Measurements from ENCODE around the gene DUS2.

The DUS2 gene

DNA sequence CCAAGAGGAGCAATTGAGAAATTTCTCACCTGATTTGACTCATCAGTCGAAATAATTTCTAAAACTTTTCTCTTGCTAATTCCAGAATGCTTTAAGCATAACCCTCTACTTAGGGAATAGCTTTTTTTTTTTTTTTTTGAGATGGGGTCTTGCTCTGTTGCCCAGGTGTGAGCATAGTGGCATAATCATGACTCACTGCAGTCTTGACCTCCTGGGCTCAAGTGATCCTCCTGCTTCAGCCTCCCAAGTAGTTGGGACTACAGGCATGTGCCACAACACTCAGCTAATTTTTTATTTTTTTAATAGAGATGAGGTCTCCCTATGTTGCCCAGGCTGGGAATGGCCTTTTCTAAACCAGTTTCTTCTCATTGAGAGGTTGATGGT, 48.4 kb downstream of the DUS2 start:
- H3K4me1 Mint-ChIP-seq: peaks cover 55 to 74% of the 10 kb centered on the region in 2 donors
- no peak overlapping the region for H3K27ac Mint-ChIP-seq

DNA sequence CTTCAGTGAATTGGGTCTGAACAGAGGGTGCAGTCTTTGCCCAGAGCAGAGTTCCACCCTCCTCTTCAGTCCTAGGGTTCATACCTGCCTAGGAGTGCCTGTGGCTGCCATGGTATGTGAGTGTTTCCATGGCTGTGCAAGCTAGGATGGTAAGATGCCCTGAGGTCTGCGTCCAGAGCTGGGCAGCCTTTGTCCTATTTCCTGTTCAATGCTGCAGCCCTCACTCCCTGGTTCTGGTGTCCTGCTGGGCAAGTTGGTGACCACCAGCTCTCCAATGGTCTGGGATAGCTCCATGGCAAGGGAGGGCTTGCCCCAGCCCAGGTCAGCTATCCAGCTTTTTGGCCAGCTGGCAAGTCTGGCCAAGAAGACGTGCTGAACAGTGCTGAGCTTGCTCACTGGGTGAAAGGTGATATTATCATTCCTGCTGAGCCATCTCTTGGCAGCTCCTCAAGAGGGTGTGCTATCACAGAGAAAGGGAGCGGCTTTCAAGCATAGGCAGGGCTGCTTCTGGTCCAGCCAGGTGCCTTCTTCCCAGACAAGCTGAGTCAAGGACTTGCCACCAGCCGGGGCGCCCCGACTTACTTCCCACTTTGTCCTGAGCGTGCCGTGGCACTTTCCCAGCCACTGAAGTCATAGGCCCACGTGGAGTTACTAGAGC, 49.1 kb downstream of the DUS2 start:
- DNase-seq: no peak
- Mint-ChIP-seq H3K4me3 (no peak overlapping the region), H3K27ac (peak overlapping the region; percentile 80), H3K9me3 (no peaks in the 10 kb centered on the region), H3K27me3 (no peaks in the 10 kb centered on the region), H3K36me3 (peaks cover 67 to 76% of the 10 kb centered on the region in 2 donors), H3K4me1 (peaks cover 57 to 77% of the 10 kb centered on the region in 2 donors)
- no peak for ATAC-seq (replicated peaks)

More for the DNA sequence above, 48.4 kb downstream of the DUS2 start:
- Mint-ChIP-seq H3K4me3 (peak overlapping the region; percentile 14 to 70), H3K27me3 (no peaks in the 10 kb centered on the region), H3K9me3 (no peaks in the 10 kb centered on the region), H3K36me3 (peaks cover 65 to 75% of the 10 kb centered on the region in 2 donors)
- ATAC-seq (replicated peaks): no peak
- DNase-seq: no peak

DNA sequence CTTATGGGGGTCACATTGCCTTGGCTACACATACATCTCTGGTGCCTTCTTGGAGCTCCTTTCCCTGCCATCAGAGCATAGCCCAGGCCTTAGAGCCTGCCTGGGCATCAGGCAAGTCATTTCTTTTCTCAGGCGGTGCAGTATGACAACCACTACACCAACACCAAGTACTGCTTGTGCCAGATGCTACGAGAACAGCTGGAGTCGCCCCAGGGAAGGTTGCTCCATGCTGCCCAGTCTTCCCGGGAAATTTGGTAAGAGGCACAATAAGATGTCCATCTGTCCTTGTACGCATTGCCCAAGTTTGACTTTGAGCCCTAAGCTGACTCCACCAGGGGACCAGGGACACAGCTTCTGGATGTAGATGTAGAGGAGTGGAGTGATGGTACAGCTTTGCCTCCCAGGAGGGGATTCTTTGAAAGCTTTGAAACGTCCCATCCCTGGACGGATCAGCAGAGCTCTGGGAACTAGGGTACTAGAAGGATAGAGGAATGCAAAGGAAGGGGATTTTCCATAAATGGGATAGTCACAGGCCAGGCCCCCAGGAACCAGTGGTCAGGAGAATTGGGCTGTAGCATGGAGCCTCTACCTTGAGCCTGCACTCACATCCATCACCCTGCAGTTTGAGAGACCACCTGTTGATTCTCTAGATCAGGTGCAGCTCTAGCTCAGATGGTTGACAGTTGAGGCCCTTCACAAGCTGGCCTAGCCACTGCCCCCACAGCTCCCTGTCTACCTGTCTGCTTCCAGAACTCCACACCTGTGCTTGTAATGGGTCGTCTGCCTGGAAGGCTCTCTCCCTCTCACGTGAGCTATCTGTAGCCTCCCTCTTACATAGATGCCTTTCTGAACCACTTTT, 51.0 kb downstream of the DUS2 start:
- Mint-ChIP-seq H3K27ac (peak overlapping the region; percentile 93), H3K27me3 (no peaks in the 10 kb centered on the region), H3K4me3 (peak overlapping the region; percentile 73 to 74), H3K36me3 (peaks cover 66 to 80% of the 10 kb centered on the region in 2 donors), H3K4me1 (peaks cover 71 to 91% of the 10 kb centered on the region in 2 donors), H3K9me3 (no peaks in the 10 kb centered on the region)
- DNase-seq (no peak), ATAC-seq (replicated peaks) (peak; percentile 1 to 2)

DNA sequence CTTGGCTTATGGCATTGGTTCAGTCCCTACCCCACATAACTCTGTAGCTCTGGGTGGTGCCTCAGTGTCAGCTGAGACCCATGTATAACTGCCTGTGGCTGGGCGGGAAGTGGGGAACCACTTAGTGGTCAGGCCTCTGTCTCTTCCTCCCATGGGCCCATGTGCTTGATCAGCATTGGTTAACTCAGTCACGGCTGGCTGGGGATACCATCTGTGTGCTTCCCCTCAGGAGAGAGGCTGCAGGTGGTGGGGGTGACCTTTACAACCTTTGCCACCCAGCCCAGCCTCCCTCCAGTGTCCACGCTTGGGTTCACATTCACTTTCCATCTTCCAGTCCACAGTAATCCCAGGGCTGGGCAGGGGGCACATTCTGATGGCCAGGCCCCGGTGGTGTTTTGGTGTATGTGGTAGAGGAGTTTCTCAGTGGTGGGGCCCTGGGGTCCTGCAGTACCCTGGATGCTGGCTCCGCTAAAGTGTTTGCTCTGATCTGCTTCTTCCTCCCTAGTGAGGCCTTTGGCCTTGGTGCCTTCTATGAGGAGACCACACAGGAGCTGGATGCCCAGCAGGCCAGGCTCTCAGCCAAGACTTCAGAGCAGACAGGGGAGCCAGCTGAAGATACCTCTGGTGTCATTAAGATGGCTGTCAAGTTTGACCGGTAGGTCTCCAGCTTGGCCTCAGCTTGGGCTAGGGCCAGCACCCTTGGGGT, 51.9 kb downstream of the DUS2 start:
- DNase-seq: peak; percentile 94
- H3K4me3 Mint-ChIP-seq: peak overlapping the region; percentile 73 to 74
- ATAC-seq (replicated peaks): peak; percentile 84
- peak overlapping the region; percentile 93 for H3K27ac Mint-ChIP-seq
- peaks cover 59 to 82% of the 10 kb centered on the region in 2 donors for H3K36me3 Mint-ChIP-seq
- H3K9me3 Mint-ChIP-seq: no peaks in the 10 kb centered on the region
- H3K27me3 Mint-ChIP-seq: no peaks in the 10 kb centered on the region
- H3K4me1 Mint-ChIP-seq: peaks cover 76 to 91% of the 10 kb centered on the region in 2 donors

DNA sequence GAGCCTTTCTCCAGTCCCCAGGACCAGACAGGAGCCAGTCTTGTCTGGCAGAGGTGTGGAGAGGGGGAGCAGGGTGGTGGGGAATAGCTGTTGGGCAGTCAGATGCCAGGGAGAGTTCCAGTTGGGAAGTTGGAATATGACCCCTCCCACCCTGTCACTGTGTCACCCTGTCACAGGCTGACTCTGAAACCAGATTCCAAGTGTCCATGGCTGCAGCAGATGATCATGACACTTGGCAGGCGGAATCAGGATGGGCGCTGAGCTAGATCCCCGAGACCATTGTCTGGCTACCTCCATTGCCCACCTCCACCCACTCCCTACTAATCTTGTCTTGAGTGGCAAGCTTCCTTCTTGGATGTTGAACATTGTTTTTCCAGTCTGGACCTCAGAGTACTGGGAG, 52.9 kb downstream of the DUS2 start:
- peak overlapping the region; percentile 93 for H3K27ac Mint-ChIP-seq
- peaks cover 50 to 73% of the 10 kb centered on the region in 2 donors for H3K36me3 Mint-ChIP-seq
- ATAC-seq (replicated peaks) (no peak), DNase-seq (no peak)
- no peaks in the 10 kb centered on the region for H3K27me3 Mint-ChIP-seq
- H3K4me1 Mint-ChIP-seq: peaks cover 69 to 91% of the 10 kb centered on the region in 2 donors
- no peaks in the 10 kb centered on the region for H3K9me3 Mint-ChIP-seq
- H3K4me3 Mint-ChIP-seq: peak overlapping the region; percentile 61 to 73

DNA sequence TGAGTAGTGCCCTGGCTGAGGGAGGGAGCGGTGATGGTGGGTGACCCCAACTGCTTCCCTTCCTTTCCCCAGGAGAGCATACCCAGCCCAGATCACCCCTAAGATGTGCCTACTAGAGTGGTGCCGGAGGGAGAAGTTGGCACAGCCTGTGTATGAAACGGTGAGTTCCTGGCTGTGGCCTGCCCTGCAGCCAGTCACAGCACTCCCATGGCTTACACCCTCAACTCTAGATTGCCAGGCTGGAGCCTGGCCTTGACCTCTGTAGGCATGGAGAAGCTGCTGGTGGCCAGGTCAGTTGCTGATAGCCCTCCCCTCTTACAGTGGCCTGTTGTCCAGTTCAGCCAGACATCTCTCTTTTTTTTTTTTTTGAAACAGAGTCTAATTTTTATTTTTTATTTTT, 53.5 kb downstream of the DUS2 start:
- peak overlapping the region; percentile 30 to 60 for H3K4me3 Mint-ChIP-seq
- no peaks in the 10 kb centered on the region for H3K9me3 Mint-ChIP-seq
- H3K36me3 Mint-ChIP-seq: peaks cover 49 to 70% of the 10 kb centered on the region in 2 donors
- ATAC-seq (replicated peaks): no peak
- DNase-seq: no peak
- H3K27ac Mint-ChIP-seq: peak overlapping the region; percentile 93
- H3K27me3 Mint-ChIP-seq: no peaks in the 10 kb centered on the region
- peaks cover 71 to 91% of the 10 kb centered on the region in 2 donors for H3K4me1 Mint-ChIP-seq

DNA sequence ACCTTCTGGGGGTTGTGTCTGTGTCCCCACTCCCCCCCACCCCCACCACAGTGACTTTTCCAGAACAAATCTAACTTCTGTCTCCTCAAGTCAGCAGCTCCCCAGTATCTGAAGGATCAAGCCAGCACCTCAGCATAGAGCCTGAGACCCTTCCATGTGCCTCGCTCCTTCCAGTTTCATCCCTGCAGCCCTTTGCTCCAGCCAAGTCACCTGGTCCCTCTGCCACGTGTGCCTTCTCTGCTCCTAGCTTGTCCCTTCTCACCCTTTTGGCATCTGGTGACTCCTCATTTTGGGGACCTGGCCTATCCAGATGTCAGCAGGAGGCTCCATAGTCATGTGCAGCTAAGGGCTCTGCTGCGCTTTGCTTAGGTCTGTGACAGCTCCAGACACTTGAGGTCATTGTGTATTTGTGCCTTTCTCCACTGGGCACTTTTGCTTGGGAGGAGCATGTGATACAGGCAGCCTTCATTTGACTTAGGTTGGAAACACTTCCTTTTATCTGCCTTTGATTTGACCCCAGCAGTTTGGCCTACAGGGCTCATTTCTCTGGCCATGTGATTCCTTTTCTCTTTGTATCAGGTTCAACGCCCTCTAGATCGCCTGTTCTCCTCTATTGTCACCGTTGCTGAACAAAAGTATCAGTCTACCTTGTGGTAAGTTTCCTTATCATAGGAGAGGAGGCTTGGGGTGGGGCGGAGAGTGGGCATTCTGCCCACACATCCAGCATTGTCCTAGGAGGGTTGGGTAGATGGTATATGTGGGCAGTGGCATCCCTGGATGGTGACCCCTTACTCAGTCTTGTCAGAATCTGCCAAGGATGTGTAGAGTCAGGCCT, 55.0 kb downstream of the DUS2 start:
- Mint-ChIP-seq H3K27me3 (no peaks in the 10 kb centered on the region), H3K27ac (peak overlapping the region; percentile 97), H3K9me3 (no peaks in the 10 kb centered on the region), H3K36me3 (peaks cover 36 to 56% of the 10 kb centered on the region in 2 donors), H3K4me3 (peak overlapping the region; percentile 13 to 17), H3K4me1 (peaks cover 75 to 91% of the 10 kb centered on the region in 2 donors)
- DNase-seq (no peak), ATAC-seq (replicated peaks) (no peak)

DNA sequence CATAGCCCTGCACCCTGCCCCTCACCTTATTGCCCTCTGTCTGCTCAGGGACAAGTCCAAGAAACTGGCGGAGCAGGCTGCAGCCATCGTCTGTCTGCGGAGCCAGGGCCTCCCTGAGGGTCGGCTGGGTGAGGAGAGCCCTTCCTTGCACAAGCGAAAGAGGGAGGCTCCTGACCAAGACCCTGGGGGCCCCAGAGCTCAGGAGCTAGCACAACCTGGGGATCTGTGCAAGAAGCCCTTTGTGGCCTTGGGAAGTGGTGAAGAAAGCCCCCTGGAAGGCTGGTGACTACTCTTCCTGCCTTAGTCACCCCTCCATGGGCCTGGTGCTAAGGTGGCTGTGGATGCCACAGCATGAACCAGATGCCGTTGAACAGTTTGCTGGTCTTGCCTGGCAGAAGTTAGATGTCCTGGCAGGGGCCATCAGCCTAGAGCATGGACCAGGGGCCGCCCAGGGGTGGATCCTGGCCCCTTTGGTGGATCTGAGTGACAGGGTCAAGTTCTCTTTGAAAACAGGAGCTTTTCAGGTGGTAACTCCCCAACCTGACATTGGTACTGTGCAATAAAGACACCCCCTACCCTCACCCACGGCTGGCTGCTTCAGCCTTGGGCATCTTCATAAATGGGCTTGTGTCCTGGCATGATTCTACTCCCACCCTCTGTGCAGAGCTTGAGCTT, 55.8 kb downstream of the DUS2 start:
- Mint-ChIP-seq H3K27me3 (no peaks in the 10 kb centered on the region), H3K27ac (peak overlapping the region; percentile 97), H3K9me3 (no peaks in the 10 kb centered on the region), H3K4me3 (peak overlapping the region; percentile 69 to 76), H3K4me1 (peaks cover 80 to 94% of the 10 kb centered on the region in 2 donors), H3K36me3 (peaks cover 34 to 52% of the 10 kb centered on the region in 2 donors)
- DNase-seq (no peak), ATAC-seq (replicated peaks) (no peak)

DNA sequence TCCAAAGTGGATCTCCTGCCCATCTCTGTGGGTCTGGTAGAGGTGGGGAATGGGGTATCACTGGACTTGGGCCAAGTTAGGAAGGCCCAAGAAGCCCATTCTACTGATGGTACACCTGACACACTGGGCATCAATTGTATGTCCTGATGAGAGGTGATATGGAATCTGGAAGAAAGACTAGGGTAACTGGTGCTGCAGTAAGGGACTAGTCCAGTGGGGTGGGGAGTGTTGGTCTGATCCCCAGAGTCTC, 56.2 kb downstream of the DUS2 start:
- H3K27ac Mint-ChIP-seq: peak overlapping the region; percentile 97
- peak overlapping the region; percentile 69 to 76 for H3K4me3 Mint-ChIP-seq
- no peak for DNase-seq
- ATAC-seq (replicated peaks): no peak
- peaks cover 80 to 94% of the 10 kb centered on the region in 2 donors for H3K4me1 Mint-ChIP-seq
- H3K9me3 Mint-ChIP-seq: no peaks in the 10 kb centered on the region
- no peaks in the 10 kb centered on the region for H3K27me3 Mint-ChIP-seq
- H3K36me3 Mint-ChIP-seq: peaks cover 31 to 47% of the 10 kb centered on the region in 2 donors

DNA sequence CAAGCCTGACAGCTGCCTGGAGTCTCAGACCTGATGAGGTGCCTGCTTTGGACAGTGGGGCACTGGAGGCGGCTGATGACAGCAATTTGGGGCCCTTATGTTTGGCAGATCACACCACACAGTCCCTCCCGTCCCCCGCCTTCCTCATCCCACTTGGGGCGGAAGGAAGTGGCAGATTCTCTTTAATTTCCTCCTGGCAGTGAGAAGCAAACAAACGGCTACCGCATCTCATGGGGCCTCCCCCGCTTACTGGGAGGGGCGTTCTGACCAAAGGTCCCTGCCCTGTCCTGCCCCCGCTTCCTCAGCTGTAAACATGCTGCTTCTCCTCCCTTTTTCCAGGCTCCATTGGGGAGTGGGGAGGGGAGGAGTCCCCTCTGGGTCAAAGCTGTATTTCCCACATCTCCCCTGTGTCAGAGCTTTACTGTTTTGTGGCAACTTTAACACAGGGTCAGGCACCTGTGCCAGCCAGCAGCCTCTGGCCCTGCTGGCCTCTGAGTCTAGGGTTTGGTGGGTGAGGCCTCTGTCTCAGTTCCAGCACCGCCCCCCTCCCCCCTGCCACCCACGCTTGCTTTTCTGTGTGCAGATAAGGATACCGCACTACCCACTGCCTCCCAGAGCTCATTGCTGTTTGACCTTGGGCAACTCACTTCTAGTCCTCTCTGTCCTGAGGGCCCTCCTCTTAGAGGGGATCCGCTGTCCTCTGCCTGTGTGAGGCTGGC, 56.7 kb downstream of the DUS2 start:
- DNase-seq: peak; percentile 84
- Mint-ChIP-seq H3K4me3 (peak overlapping the region; percentile 69 to 76), H3K4me1 (peaks cover 77 to 91% of the 10 kb centered on the region in 2 donors), H3K36me3 (peaks cover 27 to 42% of the 10 kb centered on the region in 2 donors), H3K27me3 (no peaks in the 10 kb centered on the region), H3K9me3 (no peaks in the 10 kb centered on the region), H3K27ac (peak overlapping the region; percentile 97)
- ATAC-seq (replicated peaks): peak; percentile 37 to 52

DNA sequence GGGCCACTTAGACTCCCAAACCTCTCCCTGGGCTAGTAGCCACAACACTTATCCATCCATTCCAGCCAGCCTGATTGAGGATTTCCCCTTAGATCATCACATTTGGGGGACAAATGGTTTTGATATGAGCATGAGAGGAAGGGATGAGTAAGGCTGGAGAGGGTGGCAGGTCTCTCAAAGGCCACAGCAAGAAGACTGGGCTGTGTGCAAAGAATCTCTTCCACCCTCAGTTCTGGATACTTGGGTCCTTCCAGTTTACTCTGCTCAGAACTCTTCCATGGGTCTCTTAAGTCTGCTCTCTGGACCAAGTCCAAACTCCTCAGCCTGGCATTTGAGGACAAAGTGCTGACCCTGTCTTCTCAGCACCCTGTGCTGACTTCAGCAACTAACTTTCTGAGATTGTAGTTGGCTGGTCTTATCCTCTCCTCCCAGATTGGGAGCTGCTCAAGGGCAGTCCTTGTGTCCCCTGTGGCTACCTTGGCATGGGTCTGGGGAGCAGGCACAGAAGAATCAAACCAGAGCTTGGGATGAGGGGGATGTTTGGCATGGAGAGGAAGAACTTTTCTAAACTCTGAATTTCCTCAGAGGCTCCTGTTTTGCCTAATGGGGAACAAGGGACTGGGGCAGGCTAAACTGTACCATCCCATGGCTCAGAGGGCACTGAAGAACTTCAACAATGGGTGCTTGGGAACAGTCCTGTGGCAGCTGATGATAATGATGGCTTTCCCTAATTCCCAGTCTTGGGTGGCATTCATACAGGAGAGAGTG, 59.0 kb downstream of the DUS2 start:
- no peaks in the 10 kb centered on the region for H3K9me3 Mint-ChIP-seq
- H3K4me1 Mint-ChIP-seq: peaks cover 61 to 75% of the 10 kb centered on the region in 2 donors
- H3K27ac Mint-ChIP-seq: peak overlapping the region; percentile 98
- H3K27me3 Mint-ChIP-seq: no peaks in the 10 kb centered on the region
- DNase-seq (no peak), ATAC-seq (replicated peaks) (no peak)
- peak overlapping the region in 1 of 2 donors; percentile 18 for H3K4me3 Mint-ChIP-seq
- peaks cover 16 to 26% of the 10 kb centered on the region in 2 donors for H3K36me3 Mint-ChIP-seq

DNA sequence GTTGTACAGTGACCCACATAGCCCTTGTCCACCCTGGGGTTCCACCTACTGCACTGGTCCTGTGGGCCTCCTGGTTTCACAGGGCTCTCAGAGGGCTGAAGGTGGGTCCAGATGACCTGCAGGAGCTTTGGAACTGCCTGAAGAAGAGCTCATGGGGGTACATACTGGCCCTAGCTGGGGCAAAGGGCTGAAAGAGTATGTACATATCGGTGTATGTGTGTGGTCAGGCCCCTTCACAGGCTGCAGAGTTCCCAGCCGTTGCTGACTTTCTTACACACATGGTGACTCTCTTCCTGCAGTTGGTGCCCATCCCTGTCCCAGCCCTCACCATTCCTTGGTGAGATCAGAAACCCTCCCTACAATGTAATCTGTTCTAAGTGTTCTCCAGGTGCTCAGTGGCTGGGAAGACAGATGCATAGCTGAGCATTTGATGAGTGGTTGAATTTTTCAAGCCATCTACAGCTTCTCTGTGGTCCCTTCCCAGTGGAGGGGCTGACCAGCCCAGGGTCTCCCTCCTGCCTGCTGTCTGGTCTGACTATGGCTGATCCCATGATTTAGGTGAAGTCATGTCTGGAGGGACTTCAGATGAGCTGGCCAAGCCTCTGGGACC, 59.6 kb downstream of the DUS2 start:
- ATAC-seq (replicated peaks) (no peak), DNase-seq (no peak)
- Mint-ChIP-seq H3K27ac (peak overlapping the region; percentile 98), H3K9me3 (no peaks in the 10 kb centered on the region), H3K4me3 (no peak overlapping the region), H3K36me3 (peaks cover 16 to 22% of the 10 kb centered on the region in 2 donors), H3K27me3 (no peaks in the 10 kb centered on the region), H3K4me1 (peaks cover 59 to 75% of the 10 kb centered on the region in 2 donors)

All from stimulated activated naive B cell treated with anti-CD40 and anti-IgM and Interleukin-4, amounts not matched to agents 10 μg/mL and 1 μg/mL and 100 μg/mL, for 72 hours (primary cell).